ENCODE measurements around the gene OSBPL6.

DNA sequence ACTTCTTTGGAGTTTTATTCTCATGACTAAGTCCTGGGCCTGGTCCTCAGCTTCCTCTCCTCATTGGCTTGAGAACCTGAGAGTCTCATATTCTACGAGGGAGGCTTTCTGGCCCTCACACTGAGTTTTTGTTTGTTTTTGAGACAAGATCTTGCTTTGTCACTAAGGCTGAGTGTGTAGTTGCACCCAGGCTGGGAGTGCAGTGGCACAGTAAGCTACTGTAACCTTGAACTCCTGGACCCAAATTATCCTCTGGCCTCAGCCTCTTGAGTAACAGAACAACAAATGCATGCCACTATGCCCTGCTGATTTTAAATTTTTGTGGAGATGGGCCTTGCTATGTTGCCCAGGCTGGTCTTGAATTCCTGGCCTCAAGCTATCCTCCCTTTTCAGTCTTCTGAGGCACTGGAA lies 234.1 kb downstream of the OSBPL6 start:
- TF ChIP-seq, protein P1, sequence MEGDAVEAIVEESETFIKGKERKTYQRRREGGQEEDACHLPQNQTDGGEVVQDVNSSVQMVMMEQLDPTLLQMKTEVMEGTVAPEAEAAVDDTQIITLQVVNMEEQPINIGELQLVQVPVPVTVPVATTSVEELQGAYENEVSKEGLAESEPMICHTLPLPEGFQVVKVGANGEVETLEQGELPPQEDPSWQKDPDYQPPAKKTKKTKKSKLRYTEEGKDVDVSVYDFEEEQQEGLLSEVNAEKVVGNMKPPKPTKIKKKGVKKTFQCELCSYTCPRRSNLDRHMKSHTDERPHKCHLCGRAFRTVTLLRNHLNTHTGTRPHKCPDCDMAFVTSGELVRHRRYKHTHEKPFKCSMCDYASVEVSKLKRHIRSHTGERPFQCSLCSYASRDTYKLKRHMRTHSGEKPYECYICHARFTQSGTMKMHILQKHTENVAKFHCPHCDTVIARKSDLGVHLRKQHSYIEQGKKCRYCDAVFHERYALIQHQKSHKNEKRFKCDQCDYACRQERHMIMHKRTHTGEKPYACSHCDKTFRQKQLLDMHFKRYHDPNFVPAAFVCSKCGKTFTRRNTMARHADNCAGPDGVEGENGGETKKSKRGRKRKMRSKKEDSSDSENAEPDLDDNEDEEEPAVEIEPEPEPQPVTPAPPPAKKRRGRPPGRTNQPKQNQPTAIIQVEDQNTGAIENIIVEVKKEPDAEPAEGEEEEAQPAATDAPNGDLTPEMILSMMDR (IDR thresholded peaks at IDR 0.05) = no peak
- TF ChIP-seq EZH2phosphoT487 (IDR thresholded peaks at IDR 0.05) (no peak), EZH2 (IDR thresholded peaks at IDR 0.05) (no peak)

All from neural progenitor cell (in vitro differentiated cells).